A673 (cell line): ENCODE results near the gene MAFF. TPM values are rescaled to one million over a fixed set of nuclear protein-coding genes. Genes with fewer than 3 reads are reported as not detected.

ENCODE experiments used
- BruUV-seq: library from RNA; stranded (reverse); fragments of 400-500 nt; replicated peaks from 2 replicates; lab custom pipeline; 2021; lab: Mats Ljungman, UMichigan
- CTCF ChIA-PET: fragments of 300-600 bp; sonication (Branson Sonifier 250); formaldehyde crosslinking; loops from one replicate; lab custom pipeline; 2022; ENCODE audit warnings: antibody characterized with exemption; lab: Charles Lee
- POLR2A ChIA-PET: fragments of 300-600 bp; sonication (Branson Sonifier 250); formaldehyde crosslinking; loops from one replicate; lab custom pipeline; 2022; ENCODE audit warnings: antibody characterized with exemption; ENCODE audit not compliant: low non-redundant PET; lab: Charles Lee
- DNase-seq: peaks from one replicate; pipeline ENCODE4 v3.0.0-alpha.2; 2015; ENCODE audit warnings: low spot score
- H3K27ac ChIP-seq: fragments of 200-600 bp; sonication (generic); 2 replicates; pipeline ENCODE4 v1.5.1; 2016; ENCODE audit warnings: mixed run types, low read depth, mild to moderate bottlenecking, mixed read lengths, antibody characterized with exemption, low read length; ENCODE audit not compliant: poor library complexity, severe bottlenecking
- H3K27me3 ChIP-seq: fragments of 200-600 bp; sonication (generic); replicated peaks from 2 replicates; pipeline ENCODE4 v1.6.1; 2017; ENCODE audit warnings: mixed run types, low read depth, mild to moderate bottlenecking, mixed read lengths, antibody characterized with exemption, low read length; ENCODE audit not compliant: insufficient read depth, poor library complexity
- H3K36me3 ChIP-seq: fragments of 200-600 bp; sonication (generic); 2 replicates; pipeline ENCODE4 v1.6.1; 2016; ENCODE audit warnings: mixed run types, mild to moderate bottlenecking, mixed read lengths, antibody characterized with exemption, low read length; ENCODE audit not compliant: insufficient read depth, poor library complexity, severe bottlenecking
- H3K4me1 ChIP-seq: fragments of 200-600 bp; sonication (generic); 2 replicates; pipeline ENCODE4 v1.6.1; 2017; ENCODE audit warnings: mixed run types, mild to moderate bottlenecking, mixed read lengths, antibody characterized with exemption, low read length; ENCODE audit not compliant: insufficient read depth, poor library complexity, severe bottlenecking
- H3K4me3 ChIP-seq: fragments of 200-600 bp; sonication (generic); 2 replicates; pipeline ENCODE4 v1.5.1; 2016; ENCODE audit warnings: low read depth, mixed run types, mild to moderate bottlenecking, mixed read lengths, low read length; ENCODE audit not compliant: poor library complexity, severe bottlenecking
- H3K9me3 ChIP-seq: fragments of 200-600 bp; sonication (generic); 2 replicates; pipeline ENCODE4 v1.6.1; 2016; ENCODE audit warnings: mixed run types, low read depth, mild to moderate bottlenecking, mixed read lengths, antibody characterized with exemption, low read length; ENCODE audit not compliant: poor library complexity, severe bottlenecking
- CTCF ChIP-seq: fragments of 300-800, 200-600 bp; sonication (generic); conservative IDR thresholded peaks from 2 replicates; pipeline ENCODE4 v1.5.1; 2017; ENCODE audit warnings: low read depth, mild to moderate bottlenecking, antibody characterized with exemption, low read length, moderate library complexity, mixed read lengths
- EZH2 ChIP-seq: fragments of 200-600 bp; sonication (generic); IDR thresholded peaks from 2 replicates; pipeline ENCODE4 v1.6.1; 2017; ENCODE audit warnings: borderline replicate concordance, low read depth, mild to moderate bottlenecking, mixed read lengths, antibody characterized with exemption, low read length; ENCODE audit not compliant: poor library complexity, severe bottlenecking
- intact Hi-C: fragments of 100-400 bp; cut with micrococcal nuclease; formaldehyde crosslinking; loops from one replicate; pipeline ENCODE4 v1.10.0; 2022; ENCODE audit not compliant: unreplicated experiment
- total RNA-seq: library from RNA; stranded (reverse); gene quantifications from 2 replicates; pipeline ENCODE4 v1.2.3, GENCODE V29; 2021

MAFF gene
- total RNA-seq, 1 experiment from 2014 or later = 6.3 TPM

GRCh38 chr22:38248280-38248679 lies 46.5 kb downstream of the MAFF start:
- intact Hi-C loops = no loop called here
- no peaks in the 10 kb centered on the region for H3K9me3 ChIP-seq
- H3K36me3 ChIP-seq = no peaks in the 10 kb centered on the region
- POLR2A ChIA-PET = no interaction called here
- H3K27ac ChIP-seq = no peak overlapping the region
- no peaks in the 10 kb centered on the region for H3K27me3 ChIP-seq
- BruUV-seq = no TSS peak
- no peak overlapping the region for H3K4me3 ChIP-seq
- CTCF ChIA-PET = no interaction called here
- TF ChIP-seq EZH2 (no peak), CTCF (no peak)
- DNase-seq = no peak
- H3K4me1 ChIP-seq = peaks cover 6% of the 10 kb centered on the region

- no TSS peak for BruUV-seq
- Histone ChIP-seq H3K27me3 (no peaks in the 10 kb centered on the region), H3K9me3 (no peaks in the 10 kb centered on the region), H3K4me3 (no peak overlapping the region), H3K4me1 (no peaks in the 10 kb centered on the region), H3K36me3 (no peaks in the 10 kb centered on the region), H3K27ac (no peak overlapping the region)
- CTCF ChIA-PET = no interaction called here
- POLR2A ChIA-PET = no interaction called here
- DNase-seq = no peak
- intact Hi-C loops = no loop called here
- TF ChIP-seq CTCF (no peak), EZH2 (no peak)
Observed at GRCh38 chr22:38249301-38249700, 47.5 kb downstream of the MAFF start.

- Histone ChIP-seq H3K4me1 (no peaks in the 10 kb centered on the region), H3K9me3 (no peaks in the 10 kb centered on the region), H3K27me3 (no peaks in the 10 kb centered on the region), H3K4me3 (no peak overlapping the region), H3K36me3 (no peaks in the 10 kb centered on the region), H3K27ac (no peak overlapping the region)
- BruUV-seq = no TSS peak
- DNase-seq = no peak
- ChIA-PET POLR2A (no interaction called here), CTCF (no interaction called here)
- TF ChIP-seq EZH2 (no peak), CTCF (no peak)
- intact Hi-C loops = no loop called here
Observed at GRCh38 chr22:38249803-38250642, 48.2 kb downstream of the MAFF start.
